WI38 (cell line): ENCODE results near the gene NELL1.

Experiments
- H3K4me3 ChIP-seq: 2 replicates; pipeline ENCODE4 v1.5.1; 2011; ENCODE audit warnings: low read depth, mild to moderate bottlenecking, control low read depth, low read length
- TF ChIP-seq, protein P1 (sequence below): IDR thresholded peaks from 2 replicates; pipeline ENCODE4 v1.5.1; 2012; ENCODE audit warnings: low read depth, mild to moderate bottlenecking, control low read depth, low read length

NELL1 gene

DNA sequence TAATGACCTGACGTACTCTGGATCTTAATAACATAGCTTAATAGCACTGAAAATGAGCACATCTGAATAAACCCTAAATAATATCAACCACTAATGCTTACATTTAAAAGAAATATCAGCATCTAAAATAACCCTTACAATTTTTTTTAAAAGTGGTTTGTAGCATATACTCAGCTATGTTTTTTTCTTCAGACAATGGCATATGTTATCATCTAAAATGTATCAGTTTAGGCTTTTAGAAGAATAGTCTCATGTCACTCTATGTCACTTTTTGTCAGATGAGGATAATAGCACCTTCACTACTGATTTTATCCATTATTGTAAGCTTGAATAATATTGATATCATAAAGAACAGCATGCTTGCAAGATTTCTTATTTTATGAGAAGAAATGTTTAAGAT is 868.6 kb downstream of the NELL1 start:
- TF ChIP-seq, protein P1, sequence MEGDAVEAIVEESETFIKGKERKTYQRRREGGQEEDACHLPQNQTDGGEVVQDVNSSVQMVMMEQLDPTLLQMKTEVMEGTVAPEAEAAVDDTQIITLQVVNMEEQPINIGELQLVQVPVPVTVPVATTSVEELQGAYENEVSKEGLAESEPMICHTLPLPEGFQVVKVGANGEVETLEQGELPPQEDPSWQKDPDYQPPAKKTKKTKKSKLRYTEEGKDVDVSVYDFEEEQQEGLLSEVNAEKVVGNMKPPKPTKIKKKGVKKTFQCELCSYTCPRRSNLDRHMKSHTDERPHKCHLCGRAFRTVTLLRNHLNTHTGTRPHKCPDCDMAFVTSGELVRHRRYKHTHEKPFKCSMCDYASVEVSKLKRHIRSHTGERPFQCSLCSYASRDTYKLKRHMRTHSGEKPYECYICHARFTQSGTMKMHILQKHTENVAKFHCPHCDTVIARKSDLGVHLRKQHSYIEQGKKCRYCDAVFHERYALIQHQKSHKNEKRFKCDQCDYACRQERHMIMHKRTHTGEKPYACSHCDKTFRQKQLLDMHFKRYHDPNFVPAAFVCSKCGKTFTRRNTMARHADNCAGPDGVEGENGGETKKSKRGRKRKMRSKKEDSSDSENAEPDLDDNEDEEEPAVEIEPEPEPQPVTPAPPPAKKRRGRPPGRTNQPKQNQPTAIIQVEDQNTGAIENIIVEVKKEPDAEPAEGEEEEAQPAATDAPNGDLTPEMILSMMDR = no peak
- H3K4me3 ChIP-seq = no peak overlapping the region

DNA sequence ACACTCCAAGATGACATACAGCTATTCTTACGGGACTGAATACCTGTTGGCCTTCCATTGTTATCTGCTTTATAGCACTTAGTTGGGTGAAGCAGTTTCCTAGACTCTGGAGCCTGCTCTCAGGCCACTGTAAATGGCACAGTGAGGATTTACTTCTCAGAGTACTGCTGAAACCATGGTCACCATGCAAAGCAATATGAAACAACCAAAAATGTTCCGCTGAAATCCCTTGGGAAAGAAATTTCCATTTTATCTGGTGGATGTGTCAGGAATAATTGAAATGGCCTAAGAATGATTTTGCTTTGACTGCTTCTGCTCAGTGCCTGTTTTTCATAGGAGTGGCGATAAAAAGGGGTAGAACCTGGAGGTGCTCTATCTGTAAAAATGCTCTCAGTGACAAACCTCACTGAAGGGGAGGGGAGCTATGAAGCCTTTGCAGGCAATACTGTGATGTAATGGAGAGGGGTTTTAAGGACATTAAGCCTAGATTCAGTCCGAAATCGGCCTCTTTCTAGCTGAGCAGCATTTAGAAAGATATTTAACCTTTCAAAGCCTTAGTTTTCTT is 871.9 kb downstream of the NELL1 start:
- TF ChIP-seq, protein P1 = no peak
- H3K4me3 ChIP-seq = no peak overlapping the region

DNA sequence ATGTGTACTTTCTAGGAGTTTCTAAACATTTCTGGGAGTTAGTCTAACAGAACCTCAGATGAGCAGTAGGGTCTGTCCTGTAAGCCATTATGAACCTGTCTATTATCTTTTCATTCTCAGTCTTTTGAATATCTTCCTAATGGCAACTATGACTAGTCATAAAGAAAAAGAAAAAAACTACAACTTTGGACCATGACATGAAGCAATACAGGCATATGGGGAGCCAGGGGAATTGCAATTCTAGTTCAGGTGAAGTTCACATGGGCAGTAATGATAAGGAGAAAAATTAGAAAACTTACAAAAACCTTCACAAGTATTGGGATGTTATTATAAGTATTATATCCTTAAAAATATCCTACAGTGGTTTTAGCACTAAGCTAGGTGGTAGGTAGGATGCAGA is 874.5 kb downstream of the NELL1 start:
- TF ChIP-seq, protein P1 = no peak
- H3K4me3 ChIP-seq = no peak overlapping the region

DNA sequence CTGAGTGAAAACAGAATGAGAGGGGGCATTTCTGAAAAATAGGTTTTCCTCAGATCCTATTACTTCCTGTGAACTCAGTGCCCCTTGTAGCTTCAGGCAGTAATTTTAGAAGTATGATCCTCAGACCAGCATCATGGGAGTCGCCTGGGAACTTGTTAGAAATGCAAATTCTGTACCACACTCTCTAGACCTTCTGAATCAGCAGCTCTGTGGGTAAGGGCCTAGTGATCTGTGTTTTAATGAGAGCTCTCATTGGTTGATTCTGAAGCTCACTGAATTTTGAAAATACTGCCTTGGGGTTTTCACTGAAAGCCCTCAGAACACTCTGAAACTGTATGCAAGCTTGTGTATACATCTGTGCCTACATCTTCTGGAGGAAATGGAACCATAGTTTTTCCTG is 876.3 kb downstream of the NELL1 start:
- no peak overlapping the region for H3K4me3 ChIP-seq

DNA sequence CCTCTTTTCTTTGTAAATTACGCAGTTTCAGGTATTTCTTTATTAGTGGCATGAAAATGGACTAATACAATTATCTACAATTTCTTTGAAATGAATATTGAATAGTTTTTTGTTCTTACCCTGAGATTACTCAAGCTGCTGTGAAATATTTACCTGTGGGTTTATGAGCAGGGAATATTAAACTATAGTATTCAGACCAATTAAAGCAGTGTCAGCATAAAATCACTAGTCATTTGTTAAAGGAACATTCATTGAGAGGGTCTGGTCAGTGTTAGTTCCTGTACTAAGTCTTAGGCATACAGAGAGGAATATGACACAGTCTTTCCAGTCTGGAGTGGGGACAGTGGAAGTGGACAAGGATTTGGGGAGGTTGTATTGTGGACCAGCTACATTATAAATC is 877.3 kb downstream of the NELL1 start:
- TF ChIP-seq, protein P1 = no peak
- no peak overlapping the region for H3K4me3 ChIP-seq

More for the DNA sequence above, 876.3 kb downstream of the NELL1 start:
- TF ChIP-seq, protein P1 = no peak

DNA sequence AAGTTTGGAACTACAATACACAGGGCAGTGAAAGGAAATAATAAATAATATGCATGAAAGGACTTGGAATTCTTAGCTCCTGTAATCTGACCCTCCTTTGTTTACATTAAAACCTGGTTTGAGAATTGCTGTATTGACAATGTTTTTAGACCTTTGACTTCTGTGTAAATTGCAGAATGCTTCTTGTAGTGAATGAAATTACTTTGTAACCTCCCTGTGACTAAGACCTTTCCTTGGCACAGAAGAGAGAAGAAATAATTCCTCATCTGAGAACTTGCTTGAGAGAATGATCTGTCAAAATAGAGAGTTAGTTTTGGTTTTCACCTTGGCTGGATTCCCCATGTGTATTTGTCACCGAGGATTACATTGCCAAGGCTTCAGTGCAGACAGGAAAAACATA is 883.5 kb downstream of the NELL1 start:
- TF ChIP-seq, protein P1 = no peak
- no peak overlapping the region for H3K4me3 ChIP-seq

DNA sequence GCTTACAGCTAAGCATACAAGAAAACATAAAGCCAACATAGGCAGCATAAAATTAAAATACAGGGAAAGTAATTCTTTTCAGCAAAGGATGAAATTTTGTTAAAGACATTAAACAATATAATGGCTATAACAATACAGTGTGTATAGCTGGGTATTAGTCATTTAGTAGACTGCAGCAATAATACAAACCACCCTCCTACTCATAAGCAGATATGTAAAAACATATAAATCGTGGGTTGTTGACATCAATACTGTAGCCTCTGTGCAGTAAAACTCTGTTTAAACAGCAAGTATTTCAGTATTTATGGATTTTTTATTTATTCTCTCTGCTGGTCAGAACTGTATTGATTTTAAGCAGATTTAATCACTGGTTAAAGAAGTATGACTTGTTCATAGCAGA is 884.4 kb downstream of the NELL1 start:
- H3K4me3 ChIP-seq = no peak overlapping the region
- TF ChIP-seq, protein P1 = no peak
